K562 (cell line): Measurements from ENCODE around the gene MCC. TPM values are rescaled to one million over a fixed set of nuclear protein-coding genes. Genes with fewer than 3 reads are reported as not detected.

Experiments
- CCAR2 ChIP-seq: fragments of 200-400 bp; formaldehyde crosslinking; IDR thresholded peaks from 2 replicates; pipeline ENCODE4 v1.6.1; 2017; ENCODE audit warnings: mild to moderate bottlenecking, low read depth, low read length
- EP400 ChIP-seq: fragments of 450-650 bp; IDR thresholded peaks from 2 replicates; pipeline ENCODE4 v1.6.1; 2017; ENCODE audit warnings: antibody characterized with exemption, mild to moderate bottlenecking, moderate library complexity
- FIP1L1 ChIP-seq: fragments of 200-400 bp; formaldehyde crosslinking; IDR thresholded peaks from 2 replicates; pipeline ENCODE4 v1.6.1; 2018; ENCODE audit warnings: mild to moderate bottlenecking, low read depth, low read length; ENCODE audit not compliant: poor library complexity, severe bottlenecking
- HDAC8 ChIP-seq: fragments of 450-650 bp; IDR thresholded peaks from 2 replicates; pipeline ENCODE4 v1.6.1; 2016; ENCODE audit warnings: mild to moderate bottlenecking, missing genetic modification characterization, moderate library complexity, missing compliant biosample characterization
- HMG20B ChIP-seq: fragments of 250-450 bp; sonication (Bioruptor Pico); IDR thresholded peaks from 2 replicates; pipeline ENCODE4 v1.5.0; 2021; ENCODE audit warnings: mild to moderate bottlenecking
- HNRNPH1 ChIP-seq: fragments of 200-400 bp; formaldehyde crosslinking; optimal IDR thresholded peaks from 2 replicates; pipeline ENCODE3; 2017; ENCODE audit warnings: low read depth, mild to moderate bottlenecking, low read length, moderate library complexity
- MYNN ChIP-seq, 2 experiments: sonication (generic); formaldehyde crosslinking in 1 of 2; IDR thresholded peaks; 2 replicates each; pipeline versions ENCODE4 v1.5.0 to v1.6.1; 2016 to 2020; ENCODE audit warnings: antibody characterized with exemption in 1 of 2, missing genetic modification reagents in 1 of 2
- NELFE ChIP-seq: IDR thresholded peaks from 2 replicates; pipeline ENCODE4 v1.6.1; 2011; ENCODE audit warnings: mild to moderate bottlenecking; ENCODE audit not compliant: insufficient read depth, insufficient read length
- NR3C1 ChIP-seq: sonication (generic); formaldehyde crosslinking; IDR thresholded peaks from 2 replicates; pipeline ENCODE4 v1.8.1; 2022; ENCODE audit warnings: missing genetic modification reagents
- PHF20 ChIP-seq: fragments of 450-650 bp; IDR thresholded peaks from 2 replicates; pipeline ENCODE4 v1.6.1; 2018; ENCODE audit not compliant: partially characterized antibody
- PRMT5 ChIP-seq: sonication (generic); formaldehyde crosslinking; IDR thresholded peaks from 2 replicates; pipeline ENCODE4 v1.5.0; 2020; ENCODE audit warnings: missing genetic modification reagents
- RUNX1 ChIP-seq: sonication (generic); IDR thresholded peaks from 2 replicates; pipeline ENCODE4 v1.6.1; 2016; ENCODE audit warnings: antibody characterized with exemption, low read depth
- SIX5 ChIP-seq, 2 experiments: IDR thresholded peaks; 2 replicates each; pipeline ENCODE4 v1.6.1; 2011; ENCODE audit warnings: low read length in 2 of 2, borderline replicate concordance in 1 of 2, low read depth in 1 of 2, mild to moderate bottlenecking in 1 of 2, moderate library complexity in 1 of 2; ENCODE audit not compliant: insufficient read depth in 1 of 2
- TAF7 ChIP-seq: fragments of 450-650 bp; IDR thresholded peaks from 2 replicates; pipeline ENCODE4 v1.6.1; 2016; ENCODE audit warnings: missing genetic modification characterization, missing compliant biosample characterization
- TARDBP ChIP-seq: fragments of 450-650 bp; IDR thresholded peaks from 2 replicates; pipeline ENCODE4 v1.6.1; 2016
- THRAP3 ChIP-seq: fragments of 450-650 bp; IDR thresholded peaks from 2 replicates; pipeline ENCODE4 v1.6.1; 2016; ENCODE audit warnings: mild to moderate bottlenecking, inconsistent platforms, borderline replicate concordance
- ZNF133 ChIP-seq: fragments of 250-450 bp; sonication (Bioruptor Pico); IDR thresholded peaks from 2 replicates; pipeline ENCODE4 v1.4.0; 2020; ENCODE audit warnings: mild to moderate bottlenecking
- ZNF354B ChIP-seq: fragments of 250-450 bp; sonication (Bioruptor Pico); IDR thresholded peaks from 2 replicates; pipeline ENCODE4 v1.4.0; 2020
- polyA plus RNA-seq, 8 experiments: library from polyadenylated mRNA; depleted of rRNA in 4 of 8; stranded (reverse) in 5 of 8; unstranded in 3 of 8; fragments of >200 nt; fragmentation: Nextera tagmentation in 2 of 8; fragmentation: Illumina TruSeq in 1 of 8; extraction: Ambion mirVana in 2 of 8; extraction: Trizol in 1 of 8; gene quantifications; 2 replicates each; pipeline versions ENCODE4 v1.2.1 to v1.2.3, GENCODE V29; 2011 to 2014; ENCODE audit warnings: inconsistent platforms in 1 of 8, missing spikeins in 1 of 8
- total RNA-seq, 7 experiments: library from RNA; depleted of rRNA in 6 of 7; stranded (reverse); fragments of >200 nt in 6 of 7; fragmentation: Illumina TruSeq in 2 of 7; extraction: Trizol in 2 of 7; gene quantifications; 2 replicates each; pipeline versions ENCODE4 v1.2.1 to v1.2.3, GENCODE V29; 2011 to 2021; ENCODE audit warnings: low replicate concordance in 1 of 7
- TF ChIP-seq, protein P1 (sequence below): fragments of 250-450 bp; sonication (Bioruptor Pico); IDR thresholded peaks from 2 replicates; pipeline ENCODE4 v1.8.0; 2022; ENCODE audit warnings: inconsistent platforms
- TF ChIP-seq, protein P2 (sequence below): sonication (generic); formaldehyde crosslinking; IDR thresholded peaks from 2 replicates; pipeline ENCODE4 v1.8.1; 2023; ENCODE audit warnings: mild to moderate bottlenecking, missing genetic modification reagents
- TF ChIP-seq, protein P3 (sequence below): fragments of 250-450 bp; sonication (Bioruptor Pico); IDR thresholded peaks from 2 replicates; pipeline ENCODE4 v1.8.0; 2021; ENCODE audit warnings: moderate library complexity, mild to moderate bottlenecking, inconsistent platforms
- TF ChIP-seq, protein P4 (sequence below): fragments of 450-650 bp; IDR thresholded peaks from 2 replicates; pipeline ENCODE4 v1.6.1; 2018; ENCODE audit not compliant: partially characterized antibody

The MCC gene
- total and polyA plus RNA-seq, 9 of the 15 experiments (the other 6 are each of a cell fraction or from before 2014, with no cell fraction given) = 0.04 to 0.24 (median 0.06) TPM; not detected in 1

DNA sequence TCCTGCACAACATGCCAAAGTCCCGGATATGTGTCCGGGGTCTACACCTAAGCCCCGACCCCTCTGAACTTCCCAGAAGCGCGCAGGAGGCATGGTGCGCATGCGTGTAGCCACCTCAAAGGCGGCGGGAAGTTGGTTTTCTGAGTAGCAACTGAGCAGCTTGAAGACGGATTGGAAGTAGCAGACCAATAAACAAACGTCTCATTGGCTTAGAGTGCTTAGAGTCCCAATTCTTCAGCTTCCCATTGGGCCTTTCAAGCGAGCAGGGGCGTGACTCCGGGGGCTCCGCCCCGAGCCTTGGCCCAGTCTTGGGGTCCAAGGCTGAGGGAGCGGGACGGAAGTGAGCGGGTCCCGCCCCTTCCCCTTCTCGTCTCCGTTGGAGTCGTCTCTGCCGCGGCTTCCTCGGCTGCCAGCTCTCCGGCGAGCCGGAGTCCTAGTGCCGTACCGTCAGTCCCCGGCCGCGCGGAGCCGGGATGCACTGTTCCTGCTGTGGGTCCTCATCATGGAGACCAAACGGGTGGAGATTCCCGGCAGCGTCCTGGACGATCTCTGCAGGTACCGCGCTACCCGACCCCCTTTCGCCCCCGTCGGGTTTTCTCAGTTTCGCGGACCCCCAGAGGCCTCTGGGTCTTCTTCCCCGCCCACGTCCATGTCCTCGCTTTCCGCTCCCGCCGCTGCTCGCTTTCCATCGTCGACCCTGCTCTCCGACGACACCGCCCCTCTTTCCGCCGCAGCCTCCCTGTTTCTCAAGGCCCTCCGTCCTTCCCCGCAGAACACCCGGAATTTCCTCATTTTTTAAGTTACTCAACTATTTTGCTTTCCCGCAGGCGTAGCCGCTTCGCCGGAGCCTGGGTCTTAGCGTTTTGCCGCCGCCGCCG is 511.6 kb downstream of the MCC start, which contains the start of gene DCP2 (continued):
- no peak for TF ChIP-seq NELFE
- TF ChIP-seq, protein P1, sequence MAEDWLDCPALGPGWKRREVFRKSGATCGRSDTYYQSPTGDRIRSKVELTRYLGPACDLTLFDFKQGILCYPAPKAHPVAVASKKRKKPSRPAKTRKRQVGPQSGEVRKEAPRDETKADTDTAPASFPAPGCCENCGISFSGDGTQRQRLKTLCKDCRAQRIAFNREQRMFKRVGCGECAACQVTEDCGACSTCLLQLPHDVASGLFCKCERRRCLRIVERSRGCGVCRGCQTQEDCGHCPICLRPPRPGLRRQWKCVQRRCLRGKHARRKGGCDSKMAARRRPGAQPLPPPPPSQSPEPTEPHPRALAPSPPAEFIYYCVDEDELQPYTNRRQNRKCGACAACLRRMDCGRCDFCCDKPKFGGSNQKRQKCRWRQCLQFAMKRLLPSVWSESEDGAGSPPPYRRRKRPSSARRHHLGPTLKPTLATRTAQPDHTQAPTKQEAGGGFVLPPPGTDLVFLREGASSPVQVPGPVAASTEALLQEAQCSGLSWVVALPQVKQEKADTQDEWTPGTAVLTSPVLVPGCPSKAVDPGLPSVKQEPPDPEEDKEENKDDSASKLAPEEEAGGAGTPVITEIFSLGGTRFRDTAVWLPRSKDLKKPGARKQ = no peak
- TF ChIP-seq ZNF354B = no peak
- TF ChIP-seq, protein P2, sequence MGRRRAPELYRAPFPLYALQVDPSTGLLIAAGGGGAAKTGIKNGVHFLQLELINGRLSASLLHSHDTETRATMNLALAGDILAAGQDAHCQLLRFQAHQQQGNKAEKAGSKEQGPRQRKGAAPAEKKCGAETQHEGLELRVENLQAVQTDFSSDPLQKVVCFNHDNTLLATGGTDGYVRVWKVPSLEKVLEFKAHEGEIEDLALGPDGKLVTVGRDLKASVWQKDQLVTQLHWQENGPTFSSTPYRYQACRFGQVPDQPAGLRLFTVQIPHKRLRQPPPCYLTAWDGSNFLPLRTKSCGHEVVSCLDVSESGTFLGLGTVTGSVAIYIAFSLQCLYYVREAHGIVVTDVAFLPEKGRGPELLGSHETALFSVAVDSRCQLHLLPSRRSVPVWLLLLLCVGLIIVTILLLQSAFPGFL (CRISPR knock-in tag) = no peak; the same call in 1 of the 2 replicates
- TF ChIP-seq MYNN (IDR thresholded peaks at IDR 0.05) = no peak
- TF ChIP-seq MYNN (CRISPR knock-in tag; IDR thresholded peaks at IDR 0.05) = no peak
- TF ChIP-seq PHF20 = peak; percentile 17
- TF ChIP-seq, protein P3, sequence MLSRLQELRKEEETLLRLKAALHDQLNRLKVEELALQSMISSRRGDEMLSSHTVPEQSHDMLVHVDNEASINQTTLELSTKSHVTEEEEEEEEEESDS (CRISPR knock-in tag) = no peak
- no peak for TF ChIP-seq TARDBP
- TF ChIP-seq ZNF133 (CRISPR knock-in tag) = no peak
- no peak for TF ChIP-seq RUNX1
- 0 out of 2 replicates have a peak, but pooled peaks have one; percentile 41 for TF ChIP-seq HMG20B (CRISPR knock-in tag)
- peak; percentile 67 for TF ChIP-seq TAF7 (tag)
- TF ChIP-seq HNRNPH1 = no peak
- no peak for TF ChIP-seq NR3C1 (CRISPR knock-in tag)
- TF ChIP-seq HDAC8 (tag) = no peak
- TF ChIP-seq EP400 = peak; percentile 88
- TF ChIP-seq FIP1L1 = peak; percentile 56
- no peak for TF ChIP-seq PRMT5 (CRISPR knock-in tag)
- TF ChIP-seq CCAR2 = no peak
- no peak for TF ChIP-seq SIX5 (IDR thresholded peaks at IDR 0.05; ENCODE audit: borderline replicate concordance in 1 of 2, insufficient read depth in 1 of 2, low read depth in 1 of 2, low read length in 2 of 2)
- TF ChIP-seq, protein P4, sequence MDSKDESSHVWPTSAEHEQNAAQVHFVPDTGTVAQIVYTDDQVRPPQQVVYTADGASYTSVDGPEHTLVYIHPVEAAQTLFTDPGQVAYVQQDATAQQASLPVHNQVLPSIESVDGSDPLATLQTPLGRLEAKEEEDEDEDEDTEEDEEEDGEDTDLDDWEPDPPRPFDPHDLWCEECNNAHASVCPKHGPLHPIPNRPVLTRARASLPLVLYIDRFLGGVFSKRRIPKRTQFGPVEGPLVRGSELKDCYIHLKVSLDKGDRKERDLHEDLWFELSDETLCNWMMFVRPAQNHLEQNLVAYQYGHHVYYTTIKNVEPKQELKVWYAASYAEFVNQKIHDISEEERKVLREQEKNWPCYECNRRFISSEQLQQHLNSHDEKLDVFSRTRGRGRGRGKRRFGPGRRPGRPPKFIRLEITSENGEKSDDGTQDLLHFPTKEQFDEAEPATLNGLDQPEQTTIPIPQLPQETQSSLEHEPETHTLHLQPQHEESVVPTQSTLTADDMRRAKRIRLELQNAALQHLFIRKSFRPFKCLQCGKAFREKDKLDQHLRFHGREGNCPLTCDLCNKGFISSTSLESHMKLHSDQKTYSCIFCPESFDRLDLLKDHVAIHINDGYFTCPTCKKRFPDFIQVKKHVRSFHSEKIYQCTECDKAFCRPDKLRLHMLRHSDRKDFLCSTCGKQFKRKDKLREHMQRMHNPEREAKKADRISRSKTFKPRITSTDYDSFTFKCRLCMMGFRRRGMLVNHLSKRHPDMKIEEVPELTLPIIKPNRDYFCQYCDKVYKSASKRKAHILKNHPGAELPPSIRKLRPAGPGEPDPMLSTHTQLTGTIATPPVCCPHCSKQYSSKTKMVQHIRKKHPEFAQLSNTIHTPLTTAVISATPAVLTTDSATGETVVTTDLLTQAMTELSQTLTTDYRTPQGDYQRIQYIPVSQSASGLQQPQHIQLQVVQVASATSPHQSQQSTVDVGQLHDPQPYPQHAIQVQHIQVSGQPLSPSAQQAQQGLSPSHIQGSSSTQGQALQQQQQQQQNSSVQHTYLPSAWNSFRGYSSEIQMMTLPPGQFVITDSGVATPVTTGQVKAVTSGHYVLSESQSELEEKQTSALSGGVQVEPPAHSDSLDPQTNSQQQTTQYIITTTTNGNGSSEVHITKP = peak; percentile 72
- no peak for TF ChIP-seq THRAP3
